ENCODE measurements around the gene FRMPD1. TPM values are rescaled to one million over a fixed set of nuclear protein-coding genes. Genes with fewer than 3 reads are reported as not detected.

The FRMPD1 gene
- total and polyA plus RNA-seq, 2 of the 13 experiments (the other 11 are each of a cell fraction or from before 2014, with no cell fraction given), result not detected

GRCh38 chr9:37656936-37657335, 6.2 kb downstream of the FRMPD1 start (continued):
- TF ChIP-seq ZBED4 (CRISPR knock-in tag; IDR thresholded peaks at IDR 0.05; ENCODE audit: borderline replicate concordance) (no peak), GPN1 (CRISPR knock-in tag; IDR thresholded peaks at IDR 0.05; ENCODE audit: borderline replicate concordance) (no peak), CSRNP1 (CRISPR knock-in tag; IDR thresholded peaks at IDR 0.05) (no peak), ZNF546 (CRISPR knock-in tag; conservative IDR thresholded peaks at IDR 0.05) (no peak), SPEN (CRISPR knock-in tag; IDR thresholded peaks at IDR 0.05; ENCODE audit: low read depth) (no peak)

- H3K4me3 ChIP-seq (replicated peaks in 1 of 3; ENCODE audit: insufficient read depth in 1 of 3, low read depth in 2 of 3, low read length in 3 of 3), result no peak overlapping the region
- H3K27me3 ChIP-seq (ENCODE audit: control insufficient read depth in 1 of 2, insufficient read depth in 2 of 2, low read length in 2 of 2), result peaks cover 2 to 73% of the 10 kb centered on the region in 2 experiments; a peak in 3 of 5 replicates
- no peaks in the 10 kb centered on the region for H3K4me1 ChIP-seq (ENCODE audit: insufficient read depth, low read length)
- ChIA-PET POLR2A (no interaction called here), CTCF (ENCODE audit: low intra/inter-chr PET ratio, low total read pairs) (no interaction called here)
- in situ Hi-C loops (cut with HindIII; ENCODE audit: extremely low pct_ligation_motif_present, low pct_unique_long_range_greater_than_20kb), result no loop called here
- no peak overlapping the region for H3K27ac ChIP-seq (ENCODE audit: extremely low read length, insufficient read depth, low read length)
- no peak for FAIRE-seq
- no TSS peak for BruUV-seq (replicated peaks)
- no peak overlapping the region for H2AFZ ChIP-seq (ENCODE audit: low read length)
- no peaks in the 10 kb centered on the region for H3K79me2 ChIP-seq (ENCODE audit: insufficient read depth, low read length)
- DNase-seq (ENCODE audit: low spot score), result no peak
- intact Hi-C loops (cut with micrococcal nuclease; ENCODE audit: unreplicated experiment), result no loop called here
- no peaks in the 10 kb centered on the region for H3K36me3 ChIP-seq (replicated peaks in 1 of 2; ENCODE audit: control insufficient read depth in 1 of 2, insufficient read depth in 2 of 2, low read length in 2 of 2)
- H3K4me2 ChIP-seq (ENCODE audit: low read depth, low read length), result no peak overlapping the region
- H3K9ac ChIP-seq (ENCODE audit: insufficient read depth, low read depth, low read length), result no peak overlapping the region
- no peaks in the 10 kb centered on the region for H4K20me1 ChIP-seq (ENCODE audit: insufficient read depth, low read length)
- WGBS (ENCODE audit: low lambda C conversion rate), result no CpG with 5 or more reads among the region's 3 CpGs
- no peaks in the 10 kb centered on the region for H3K9me3 ChIP-seq (ENCODE audit: low read length)
- ATAC-seq, result no peak
- TF ChIP-seq, protein P1, sequence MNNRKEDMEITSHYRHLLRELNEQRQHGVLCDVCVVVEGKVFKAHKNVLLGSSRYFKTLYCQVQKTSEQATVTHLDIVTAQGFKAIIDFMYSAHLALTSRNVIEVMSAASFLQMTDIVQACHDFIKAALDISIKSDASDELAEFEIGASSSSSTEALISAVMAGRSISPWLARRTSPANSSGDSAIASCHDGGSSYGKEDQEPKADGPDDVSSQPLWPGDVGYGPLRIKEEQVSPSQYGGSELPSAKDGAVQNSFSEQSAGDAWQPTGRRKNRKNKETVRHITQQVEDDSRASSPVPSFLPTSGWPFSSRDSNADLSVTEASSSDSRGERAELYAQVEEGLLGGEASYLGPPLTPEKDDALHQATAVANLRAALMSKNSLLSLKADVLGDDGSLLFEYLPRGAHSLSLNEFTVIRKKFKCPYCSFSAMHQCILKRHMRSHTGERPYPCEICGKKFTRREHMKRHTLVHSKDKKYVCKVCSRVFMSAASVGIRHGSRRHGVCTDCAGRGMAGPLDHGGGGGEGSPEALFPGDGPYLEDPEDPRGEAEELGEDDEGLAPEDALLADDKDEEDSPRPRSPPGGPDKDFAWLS (CRISPR knock-in tag; IDR thresholded peaks at IDR 0.05; ENCODE audit: borderline replicate concordance), result no peak
- TF ChIP-seq YEATS4 (CRISPR knock-in tag; IDR thresholded peaks at IDR 0.05; ENCODE audit: borderline replicate concordance) (no peak), MXI1 (IDR thresholded peaks at IDR 0.05; ENCODE audit: borderline replicate concordance, low read depth, low read length) (no peak), ZNF83 (CRISPR knock-in tag; IDR thresholded peaks at IDR 0.05; ENCODE audit: borderline replicate concordance) (no peak), ZNF674 (CRISPR knock-in tag; IDR thresholded peaks at IDR 0.05; ENCODE audit: low read depth) (no peak)
- TF ChIP-seq, protein P2, sequence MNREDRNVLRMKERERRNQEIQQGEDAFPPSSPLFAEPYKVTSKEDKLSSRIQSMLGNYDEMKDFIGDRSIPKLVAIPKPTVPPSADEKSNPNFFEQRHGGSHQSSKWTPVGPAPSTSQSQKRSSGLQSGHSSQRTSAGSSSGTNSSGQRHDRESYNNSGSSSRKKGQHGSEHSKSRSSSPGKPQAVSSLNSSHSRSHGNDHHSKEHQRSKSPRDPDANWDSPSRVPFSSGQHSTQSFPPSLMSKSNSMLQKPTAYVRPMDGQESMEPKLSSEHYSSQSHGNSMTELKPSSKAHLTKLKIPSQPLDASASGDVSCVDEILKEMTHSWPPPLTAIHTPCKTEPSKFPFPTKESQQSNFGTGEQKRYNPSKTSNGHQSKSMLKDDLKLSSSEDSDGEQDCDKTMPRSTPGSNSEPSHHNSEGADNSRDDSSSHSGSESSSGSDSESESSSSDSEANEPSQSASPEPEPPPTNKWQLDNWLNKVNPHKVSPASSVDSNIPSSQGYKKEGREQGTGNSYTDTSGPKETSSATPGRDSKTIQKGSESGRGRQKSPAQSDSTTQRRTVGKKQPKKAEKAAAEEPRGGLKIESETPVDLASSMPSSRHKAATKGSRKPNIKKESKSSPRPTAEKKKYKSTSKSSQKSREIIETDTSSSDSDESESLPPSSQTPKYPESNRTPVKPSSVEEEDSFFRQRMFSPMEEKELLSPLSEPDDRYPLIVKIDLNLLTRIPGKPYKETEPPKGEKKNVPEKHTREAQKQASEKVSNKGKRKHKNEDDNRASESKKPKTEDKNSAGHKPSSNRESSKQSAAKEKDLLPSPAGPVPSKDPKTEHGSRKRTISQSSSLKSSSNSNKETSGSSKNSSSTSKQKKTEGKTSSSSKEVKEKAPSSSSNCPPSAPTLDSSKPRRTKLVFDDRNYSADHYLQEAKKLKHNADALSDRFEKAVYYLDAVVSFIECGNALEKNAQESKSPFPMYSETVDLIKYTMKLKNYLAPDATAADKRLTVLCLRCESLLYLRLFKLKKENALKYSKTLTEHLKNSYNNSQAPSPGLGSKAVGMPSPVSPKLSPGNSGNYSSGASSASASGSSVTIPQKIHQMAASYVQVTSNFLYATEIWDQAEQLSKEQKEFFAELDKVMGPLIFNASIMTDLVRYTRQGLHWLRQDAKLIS (CRISPR knock-in tag; IDR thresholded peaks at IDR 0.05), result no peak
Observed at GRCh38 chr9:37660691-37661090, 9.9 kb downstream of the FRMPD1 start.

All from HepG2 (cell line).